ENCODE results near the gene PPP1R7. TPM values are rescaled to one million over a fixed set of nuclear protein-coding genes. Genes with fewer than 3 reads are reported as not detected.

Gene PPP1R7
- total and polyA plus RNA-seq, 9 of the 15 experiments (the other 6 are each of a cell fraction or from before 2014, with no cell fraction given): 37.5 to 75.0 (median 50.5) TPM

DNA sequence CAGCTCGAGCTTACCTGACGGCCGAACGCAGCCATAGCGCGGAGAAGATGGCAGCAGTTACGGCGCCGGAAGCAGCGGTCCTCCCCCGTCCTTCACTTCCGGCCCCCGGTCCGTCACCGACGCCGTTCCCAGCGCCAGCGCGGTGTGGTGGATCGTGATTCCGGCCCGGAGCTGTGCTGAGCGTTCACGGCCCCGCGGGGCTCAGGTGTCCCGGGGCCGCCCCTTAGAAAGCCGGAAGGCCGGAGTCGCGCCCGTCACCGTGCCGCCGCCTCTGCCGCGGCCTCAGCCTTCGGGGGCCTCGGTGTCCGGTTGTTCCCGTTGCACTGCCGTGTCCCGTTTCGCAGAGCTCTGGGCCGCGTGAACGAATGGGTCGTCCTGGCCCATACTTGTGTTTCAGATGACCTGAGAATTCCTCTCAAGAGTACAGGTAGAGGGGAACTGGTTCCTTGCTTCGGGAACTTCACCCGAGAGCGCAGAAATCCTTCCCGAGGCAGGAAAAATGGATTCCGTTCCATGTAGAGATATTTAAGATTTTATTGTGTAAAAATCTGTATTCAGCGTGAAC lies 47.9 kb upstream of the PPP1R7 start, which contains the start of gene MTERF4 (continued):
- TF ChIP-seq NFE2L1 (tag; IDR thresholded peaks at IDR 0.05; ENCODE audit: borderline replicate concordance, low read depth): no peak
- TF ChIP-seq ILK (tag; IDR thresholded peaks at IDR 0.05; ENCODE audit: borderline replicate concordance, low read depth): no peak
- TF ChIP-seq PCBP2 (IDR thresholded peaks at IDR 0.05; ENCODE audit: low read depth, low read length, poor library complexity, severe bottlenecking): no peak
- peak; percentile 93 for TF ChIP-seq RB1 (IDR thresholded peaks at IDR 0.05; ENCODE audit: low read depth)
- TF ChIP-seq YY1 (IDR thresholded peaks at IDR 0.05; ENCODE audit: borderline replicate concordance in 1 of 3, control insufficient read depth in 1 of 3, extremely low read depth in 1 of 3, insufficient read depth in 3 of 3, insufficient read length in 1 of 3, insufficient replicate concordance in 2 of 3, low read depth in 1 of 3, low read length in 2 of 3): peak; percentile 51 to 92 (median 89)
- TF ChIP-seq TAL1 (IDR thresholded peaks at IDR 0.05): no peak
- no peak for TF ChIP-seq DDX20 (tag; IDR thresholded peaks at IDR 0.05; ENCODE audit: low read depth)
- TF ChIP-seq, protein P1, sequence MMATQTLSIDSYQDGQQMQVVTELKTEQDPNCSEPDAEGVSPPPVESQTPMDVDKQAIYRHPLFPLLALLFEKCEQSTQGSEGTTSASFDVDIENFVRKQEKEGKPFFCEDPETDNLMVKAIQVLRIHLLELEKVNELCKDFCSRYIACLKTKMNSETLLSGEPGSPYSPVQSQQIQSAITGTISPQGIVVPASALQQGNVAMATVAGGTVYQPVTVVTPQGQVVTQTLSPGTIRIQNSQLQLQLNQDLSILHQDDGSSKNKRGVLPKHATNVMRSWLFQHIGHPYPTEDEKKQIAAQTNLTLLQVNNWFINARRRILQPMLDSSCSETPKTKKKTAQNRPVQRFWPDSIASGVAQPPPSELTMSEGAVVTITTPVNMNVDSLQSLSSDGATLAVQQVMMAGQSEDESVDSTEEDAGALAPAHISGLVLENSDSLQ (IDR thresholded peaks at IDR 0.05): peak; percentile 75
- no peak for TF ChIP-seq MTF1 (CRISPR knock-in tag; IDR thresholded peaks at IDR 0.05; ENCODE audit: borderline replicate concordance)
- TF ChIP-seq, protein P2, sequence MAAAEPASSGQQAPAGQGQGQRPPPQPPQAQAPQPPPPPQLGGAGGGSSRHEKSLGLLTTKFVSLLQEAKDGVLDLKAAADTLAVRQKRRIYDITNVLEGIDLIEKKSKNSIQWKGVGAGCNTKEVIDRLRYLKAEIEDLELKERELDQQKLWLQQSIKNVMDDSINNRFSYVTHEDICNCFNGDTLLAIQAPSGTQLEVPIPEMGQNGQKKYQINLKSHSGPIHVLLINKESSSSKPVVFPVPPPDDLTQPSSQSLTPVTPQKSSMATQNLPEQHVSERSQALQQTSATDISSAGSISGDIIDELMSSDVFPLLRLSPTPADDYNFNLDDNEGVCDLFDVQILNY (CRISPR knock-in tag; IDR thresholded peaks at IDR 0.05): no peak
- no peak for TF ChIP-seq NBN (IDR thresholded peaks at IDR 0.05; ENCODE audit: low read depth)
- TF ChIP-seq PHB (CRISPR knock-in tag; IDR thresholded peaks at IDR 0.05): no peak
- TF ChIP-seq SPI1 (IDR thresholded peaks at IDR 0.05; ENCODE audit: borderline replicate concordance, low read depth, low read length): no peak
- no peak for TF ChIP-seq MCM7 (IDR thresholded peaks at IDR 0.05)
- TF ChIP-seq NR2C2 (CRISPR knock-in tag; IDR thresholded peaks at IDR 0.05): peak; percentile 65; the same call in 1 of the 2 replicates
- peak; percentile 47; the same call in 1 of the 2 replicates for TF ChIP-seq NR2C2 (tag; IDR thresholded peaks at IDR 0.05)
- TF ChIP-seq, protein P3, sequence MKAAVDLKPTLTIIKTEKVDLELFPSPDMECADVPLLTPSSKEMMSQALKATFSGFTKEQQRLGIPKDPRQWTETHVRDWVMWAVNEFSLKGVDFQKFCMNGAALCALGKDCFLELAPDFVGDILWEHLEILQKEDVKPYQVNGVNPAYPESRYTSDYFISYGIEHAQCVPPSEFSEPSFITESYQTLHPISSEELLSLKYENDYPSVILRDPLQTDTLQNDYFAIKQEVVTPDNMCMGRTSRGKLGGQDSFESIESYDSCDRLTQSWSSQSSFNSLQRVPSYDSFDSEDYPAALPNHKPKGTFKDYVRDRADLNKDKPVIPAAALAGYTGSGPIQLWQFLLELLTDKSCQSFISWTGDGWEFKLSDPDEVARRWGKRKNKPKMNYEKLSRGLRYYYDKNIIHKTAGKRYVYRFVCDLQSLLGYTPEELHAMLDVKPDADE (conservative IDR thresholded peaks at IDR 0.05; ENCODE audit: control insufficient read depth, low read depth, low read length): peak; percentile 84; the same call in 1 of the 2 replicates
- TF ChIP-seq, protein P4, sequence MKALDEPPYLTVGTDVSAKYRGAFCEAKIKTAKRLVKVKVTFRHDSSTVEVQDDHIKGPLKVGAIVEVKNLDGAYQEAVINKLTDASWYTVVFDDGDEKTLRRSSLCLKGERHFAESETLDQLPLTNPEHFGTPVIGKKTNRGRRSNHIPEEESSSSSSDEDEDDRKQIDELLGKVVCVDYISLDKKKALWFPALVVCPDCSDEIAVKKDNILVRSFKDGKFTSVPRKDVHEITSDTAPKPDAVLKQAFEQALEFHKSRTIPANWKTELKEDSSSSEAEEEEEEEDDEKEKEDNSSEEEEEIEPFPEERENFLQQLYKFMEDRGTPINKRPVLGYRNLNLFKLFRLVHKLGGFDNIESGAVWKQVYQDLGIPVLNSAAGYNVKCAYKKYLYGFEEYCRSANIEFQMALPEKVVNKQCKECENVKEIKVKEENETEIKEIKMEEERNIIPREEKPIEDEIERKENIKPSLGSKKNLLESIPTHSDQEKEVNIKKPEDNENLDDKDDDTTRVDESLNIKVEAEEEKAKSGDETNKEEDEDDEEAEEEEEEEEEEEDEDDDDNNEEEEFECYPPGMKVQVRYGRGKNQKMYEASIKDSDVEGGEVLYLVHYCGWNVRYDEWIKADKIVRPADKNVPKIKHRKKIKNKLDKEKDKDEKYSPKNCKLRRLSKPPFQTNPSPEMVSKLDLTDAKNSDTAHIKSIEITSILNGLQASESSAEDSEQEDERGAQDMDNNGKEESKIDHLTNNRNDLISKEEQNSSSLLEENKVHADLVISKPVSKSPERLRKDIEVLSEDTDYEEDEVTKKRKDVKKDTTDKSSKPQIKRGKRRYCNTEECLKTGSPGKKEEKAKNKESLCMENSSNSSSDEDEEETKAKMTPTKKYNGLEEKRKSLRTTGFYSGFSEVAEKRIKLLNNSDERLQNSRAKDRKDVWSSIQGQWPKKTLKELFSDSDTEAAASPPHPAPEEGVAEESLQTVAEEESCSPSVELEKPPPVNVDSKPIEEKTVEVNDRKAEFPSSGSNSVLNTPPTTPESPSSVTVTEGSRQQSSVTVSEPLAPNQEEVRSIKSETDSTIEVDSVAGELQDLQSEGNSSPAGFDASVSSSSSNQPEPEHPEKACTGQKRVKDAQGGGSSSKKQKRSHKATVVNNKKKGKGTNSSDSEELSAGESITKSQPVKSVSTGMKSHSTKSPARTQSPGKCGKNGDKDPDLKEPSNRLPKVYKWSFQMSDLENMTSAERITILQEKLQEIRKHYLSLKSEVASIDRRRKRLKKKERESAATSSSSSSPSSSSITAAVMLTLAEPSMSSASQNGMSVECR (CRISPR knock-in tag; IDR thresholded peaks at IDR 0.05): peak; percentile 88
- no peak for TF ChIP-seq BMI1 (IDR thresholded peaks at IDR 0.05; ENCODE audit: low read length)
- no peak for TF ChIP-seq MAFG (tag; conservative IDR thresholded peaks at IDR 0.05)
- peak; percentile 75; the same call in 1 of the 2 replicates for TF ChIP-seq MBD2 (IDR thresholded peaks at IDR 0.05; ENCODE audit: borderline replicate concordance, low read depth)

All from K562 (cell line).